HTERT RPE-1 (cell line): Measurements from ENCODE around the gene SELENOM.
"Not testable (repeated sequence)": the region's sequence is repeated elsewhere in the genome, so short reads cannot be mapped to it uniquely, and the experiment has no call there.

ENCODE experiments used
- in situ Hi-C: fragments of 300-500 bp; cut with MboI; formaldehyde crosslinking; loops from 4 replicates; pipeline ENCODE4 v1.14.3; 2020; ENCODE audit warnings: low sequenced_read_pairs

The SELENOM gene

DNA sequence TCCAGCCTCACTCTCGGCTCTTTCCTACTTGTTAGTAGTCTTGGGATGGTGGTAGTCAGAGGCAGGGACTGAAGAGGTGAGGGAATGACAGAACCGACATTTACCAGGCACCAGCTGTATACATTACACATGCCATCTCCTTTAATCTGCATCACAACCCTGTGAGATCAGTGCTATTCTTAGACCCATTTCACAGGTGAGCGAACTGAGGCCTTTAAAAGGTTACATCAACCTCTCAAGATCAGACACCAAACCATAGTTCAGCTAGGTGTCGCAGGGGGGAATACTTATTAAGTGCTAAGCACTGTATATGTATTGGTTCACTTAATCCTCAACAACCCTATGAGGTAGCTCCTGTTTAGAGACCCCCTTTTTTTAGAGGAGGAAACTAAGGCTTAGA lies 27.3 kb upstream of the SELENOM start:
- in situ Hi-C loops, result no loop called here

DNA sequence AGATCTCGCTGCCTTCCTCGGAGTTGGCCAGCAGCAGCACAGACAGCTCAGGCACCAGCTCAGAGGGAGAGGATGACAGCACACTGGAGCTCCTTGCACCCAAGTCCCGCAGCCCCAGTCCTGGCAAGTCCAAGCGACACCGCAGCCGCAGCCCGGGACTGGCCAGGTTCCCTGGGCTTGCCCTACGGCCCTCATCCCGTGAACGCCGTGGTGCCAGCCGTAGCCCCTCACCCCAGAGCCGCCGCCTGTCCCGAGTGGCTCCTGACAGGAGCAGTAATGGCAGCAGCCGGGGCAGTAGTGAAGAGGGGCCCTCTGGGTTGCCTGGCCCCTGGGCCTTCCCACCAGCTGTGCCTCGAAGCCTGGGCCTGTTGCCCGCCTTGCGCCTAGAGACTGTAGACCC lies 26.5 kb upstream of the SELENOM start:
- in situ Hi-C loops, result no loop called here

DNA sequence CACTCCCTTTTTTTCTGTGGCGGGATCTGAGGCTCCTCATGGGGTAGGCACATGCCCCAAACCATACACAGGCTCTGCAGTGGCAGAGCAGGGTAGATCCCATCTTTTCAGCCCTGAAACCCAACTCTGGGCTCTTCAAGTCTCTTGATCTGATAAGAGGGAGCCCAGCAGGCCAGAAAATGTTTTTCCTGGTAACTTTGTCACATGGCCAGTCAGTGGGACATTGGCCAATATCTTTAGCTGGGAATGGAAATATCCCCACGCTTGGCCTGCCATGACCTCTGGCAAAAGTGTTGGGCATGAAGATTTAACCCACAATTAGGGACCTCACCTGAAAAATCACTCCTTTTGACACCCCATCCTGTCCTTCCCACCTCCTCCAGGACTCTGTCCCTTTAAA lies 23.5 kb upstream of the SELENOM start:
- in situ Hi-C loops, result no loop called here

DNA sequence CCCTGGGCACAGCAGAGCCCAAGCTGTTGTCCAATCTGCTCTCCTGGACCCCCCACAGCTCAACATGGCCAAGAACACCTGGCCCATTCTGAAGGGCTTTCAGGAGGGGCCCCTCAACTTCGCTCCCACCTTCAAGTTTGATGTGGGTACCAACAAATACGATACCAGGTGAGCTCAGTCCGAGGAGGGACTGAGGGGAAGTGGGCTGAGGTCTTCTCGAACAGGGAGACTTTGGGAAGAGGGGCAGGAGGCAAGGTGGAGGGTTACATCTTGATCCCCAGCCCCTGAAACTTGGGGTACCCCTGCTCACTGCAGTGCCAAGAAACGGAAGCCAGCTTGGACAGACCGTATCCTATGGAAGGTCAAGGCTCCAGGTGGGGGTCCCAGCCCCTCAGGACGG lies 20.8 kb upstream of the SELENOM start:
- in situ Hi-C loops, result no loop called here

DNA sequence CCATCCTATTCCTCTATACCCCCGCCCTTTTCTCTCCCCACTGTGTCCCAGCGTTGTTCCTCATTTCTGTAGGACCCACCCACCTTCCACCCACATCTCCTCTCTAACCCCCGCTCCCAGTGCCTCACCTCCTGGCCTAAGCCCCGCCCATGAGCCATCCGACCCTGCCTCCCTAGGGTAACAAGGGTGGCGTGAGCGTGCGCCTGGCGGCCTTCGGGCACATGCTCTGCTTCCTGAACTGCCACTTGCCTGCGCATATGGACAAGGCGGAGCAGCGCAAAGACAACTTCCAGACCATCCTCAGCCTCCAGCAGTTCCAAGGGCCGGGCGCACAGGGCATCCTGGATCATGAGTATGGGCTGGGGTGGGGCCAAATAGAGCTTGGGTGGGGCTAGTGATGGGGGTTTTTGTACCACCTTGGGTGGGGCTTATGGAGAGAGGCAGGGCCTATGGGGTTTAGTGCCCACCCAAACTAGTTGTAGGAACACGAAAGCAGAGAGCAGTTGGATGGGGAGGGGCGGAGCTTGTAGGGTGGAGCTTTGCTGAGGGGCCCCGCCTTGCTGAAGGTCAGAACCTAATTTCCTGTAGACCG lies 19.9 kb upstream of the SELENOM start:
- in situ Hi-C loops, result no loop called here

DNA sequence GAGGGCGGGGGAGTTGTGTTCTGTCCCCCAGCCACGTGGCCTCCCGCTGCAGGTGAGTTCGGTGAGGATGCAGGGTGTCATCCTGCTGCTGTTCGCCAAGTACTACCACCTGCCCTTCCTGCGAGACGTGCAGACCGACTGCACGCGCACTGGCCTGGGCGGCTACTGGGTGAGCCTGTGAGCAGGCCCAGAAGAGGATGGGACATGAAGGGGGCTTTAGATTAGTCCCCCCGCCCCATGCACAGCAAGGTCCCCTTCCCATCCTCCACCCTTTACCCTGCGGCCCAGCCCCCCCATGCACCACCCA lies 19.5 kb upstream of the SELENOM start:
- in situ Hi-C loops, result no loop called here

DNA sequence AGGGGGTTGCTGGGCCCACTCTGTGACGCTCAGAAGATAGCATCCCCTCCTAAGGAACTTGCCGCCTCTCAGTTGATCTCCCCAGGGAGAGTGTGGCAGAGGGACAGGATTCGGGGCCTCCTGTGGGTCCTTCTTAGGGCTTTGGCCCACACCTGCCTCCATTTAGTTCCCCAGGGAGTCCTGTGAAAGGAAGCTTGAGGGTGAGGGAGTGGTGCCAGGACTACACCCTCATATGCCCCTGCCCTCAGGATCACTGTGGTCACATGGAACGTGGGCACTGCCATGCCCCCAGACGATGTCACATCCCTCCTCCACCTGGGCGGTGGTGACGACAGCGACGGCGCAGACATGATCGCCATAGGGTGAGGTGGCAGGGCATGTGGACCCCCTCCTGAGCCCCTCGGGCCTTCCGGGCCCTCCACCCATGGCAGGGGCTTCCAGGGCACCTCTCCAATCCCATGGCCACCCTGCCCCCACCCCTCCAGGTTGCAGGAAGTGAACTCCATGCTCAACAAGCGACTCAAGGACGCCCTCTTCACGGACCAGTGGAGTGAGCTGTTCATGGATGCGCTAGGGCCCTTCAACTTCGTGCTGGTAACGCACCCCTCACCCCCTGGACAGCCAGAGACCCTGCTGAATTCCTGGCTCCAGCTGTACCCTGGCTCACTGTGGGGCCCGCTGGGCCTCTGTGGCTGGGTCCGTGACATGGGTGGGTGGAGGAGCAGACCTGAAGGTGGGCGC lies 18.9 kb upstream of the SELENOM start:
- in situ Hi-C loops, result no loop called here

DNA sequence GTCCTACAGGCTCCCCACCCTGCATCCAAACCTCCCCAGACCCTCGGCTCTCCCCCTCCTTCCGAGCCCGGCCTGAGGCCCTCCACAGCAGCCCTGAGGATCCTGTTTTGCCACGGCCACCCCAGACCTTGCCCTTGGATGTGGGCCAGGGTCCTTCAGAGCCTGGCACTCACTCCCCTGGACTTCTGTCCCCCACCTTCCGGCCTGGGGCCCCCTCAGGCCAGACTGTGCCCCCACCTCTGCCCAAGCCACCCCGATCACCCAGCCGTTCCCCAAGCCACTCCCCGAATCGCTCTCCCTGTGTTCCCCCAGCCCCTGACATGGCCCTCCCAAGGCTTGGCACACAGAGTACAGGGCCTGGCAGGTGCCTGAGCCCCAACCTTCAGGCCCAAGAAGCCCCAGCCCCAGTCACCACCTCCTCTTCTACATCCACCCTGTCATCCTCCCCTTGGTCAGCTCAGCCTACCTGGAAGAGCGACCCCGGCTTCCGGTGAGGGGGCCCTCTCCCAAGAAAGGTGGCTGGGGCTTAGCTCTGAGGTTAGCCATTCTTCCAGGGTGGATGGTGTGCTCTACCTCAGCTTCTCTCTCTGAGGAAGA lies 18.3 kb upstream of the SELENOM start:
- in situ Hi-C loops, result no loop called here

DNA sequence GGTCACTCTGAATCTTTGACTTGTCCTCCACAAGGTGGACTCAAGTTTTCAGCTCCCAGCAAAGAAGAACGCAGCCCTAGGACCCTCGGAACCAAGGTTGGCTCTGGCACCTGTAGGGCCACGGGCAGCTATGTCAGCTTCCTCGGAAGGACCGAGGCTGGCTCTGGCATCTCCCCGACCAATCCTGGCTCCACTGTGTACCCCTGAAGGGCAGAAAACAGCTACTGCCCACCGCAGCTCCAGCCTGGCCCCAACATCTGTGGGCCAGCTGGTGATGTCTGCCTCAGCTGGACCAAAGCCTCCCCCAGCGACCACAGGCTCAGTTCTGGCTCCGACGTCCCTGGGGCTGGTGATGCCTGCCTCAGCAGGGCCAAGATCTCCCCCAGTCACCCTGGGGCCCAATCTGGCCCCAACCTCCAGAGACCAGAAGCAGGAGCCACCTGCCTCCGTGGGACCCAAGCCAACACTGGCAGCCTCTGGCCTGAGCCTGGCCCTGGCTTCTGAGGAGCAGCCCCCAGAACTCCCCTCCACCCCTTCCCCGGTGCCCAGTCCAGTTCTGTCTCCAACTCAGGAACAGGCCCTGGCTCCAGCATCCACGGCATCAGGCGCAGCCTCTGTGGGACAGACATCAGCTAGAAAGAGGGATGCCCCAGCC lies 17.6 kb upstream of the SELENOM start:
- in situ Hi-C loops, result no loop called here

DNA sequence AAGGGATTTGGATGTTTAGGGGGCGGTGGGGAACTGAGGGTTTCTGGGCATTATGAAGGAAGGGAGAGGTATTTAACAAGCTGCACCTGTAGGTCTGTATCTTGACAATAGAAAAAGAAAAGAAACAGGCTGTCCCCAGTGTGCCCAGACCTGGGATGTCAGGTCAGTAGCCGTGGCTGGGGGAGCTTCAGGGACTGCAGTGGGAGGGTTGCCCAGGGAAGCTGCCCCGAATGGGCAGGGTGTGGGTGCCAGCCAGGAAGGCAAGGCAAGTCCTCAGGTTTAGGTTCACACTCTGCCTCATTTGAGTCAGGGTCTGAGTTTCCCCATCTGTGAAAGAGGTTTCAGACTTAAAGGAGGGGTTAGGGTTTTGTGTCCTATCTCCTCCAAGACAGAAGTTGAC lies 16.9 kb upstream of the SELENOM start:
- in situ Hi-C loops, result no loop called here

DNA sequence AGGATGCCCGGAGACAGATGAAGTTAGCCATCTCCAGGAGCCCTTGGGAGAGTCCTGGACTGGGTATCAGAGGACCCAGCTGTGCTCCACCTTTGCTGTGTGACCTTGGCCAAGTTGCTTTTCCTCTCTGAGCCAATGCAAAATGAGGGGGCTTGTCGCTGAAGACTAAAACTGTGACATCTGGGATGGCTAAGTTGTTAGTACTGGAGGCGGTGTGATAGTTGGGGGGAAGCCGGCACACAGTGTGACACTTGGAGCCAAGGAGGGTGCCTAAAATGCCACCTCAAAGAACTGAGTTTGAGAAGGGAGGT lies 15.9 kb upstream of the SELENOM start:
- in situ Hi-C loops, result no loop called here

DNA sequence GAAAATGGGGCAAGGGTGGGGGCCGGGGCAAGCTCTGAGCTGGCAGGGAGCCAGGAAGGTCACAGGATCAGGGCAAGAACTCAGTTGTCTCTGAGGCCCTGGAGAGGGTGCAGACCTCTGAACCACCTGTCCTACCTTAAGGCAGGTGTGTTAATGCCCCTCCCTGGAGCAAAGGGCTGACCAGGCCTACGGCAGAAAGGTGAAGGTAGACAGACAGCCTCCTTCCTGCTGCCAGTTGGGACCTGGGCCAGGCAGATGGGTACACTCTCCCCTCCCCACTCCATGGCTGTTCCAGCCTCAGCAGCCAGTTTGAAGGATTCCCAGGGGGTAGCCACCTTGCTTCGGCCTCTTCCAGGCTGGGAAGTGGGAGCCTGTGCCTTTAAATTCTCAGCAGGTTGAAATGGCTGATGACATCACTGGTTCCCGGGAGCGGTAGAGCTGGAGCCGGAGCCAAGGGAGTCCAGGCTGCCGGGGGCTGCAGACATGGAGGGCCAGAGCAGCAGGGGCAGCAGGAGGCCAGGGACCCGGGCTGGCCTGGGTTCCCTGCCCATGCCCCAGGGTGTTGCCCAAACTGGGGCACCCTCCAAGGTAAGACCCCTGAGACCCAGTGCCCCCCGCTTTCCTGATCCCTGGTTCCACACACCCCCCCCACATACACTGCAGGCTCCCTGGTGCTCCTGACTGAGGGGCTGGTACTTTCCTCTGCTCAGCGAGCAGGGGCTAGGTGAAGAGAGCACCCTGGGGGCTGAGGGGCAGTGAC lies 15.3 kb upstream of the SELENOM start, which contains the start of gene INPP5J:
INPP5J (plus strand) TSS at position 435 of the 760 bp plus-strand sequence; CDS start at position 484, 49 bp downstream.
- in situ Hi-C loops, result no loop called here

DNA sequence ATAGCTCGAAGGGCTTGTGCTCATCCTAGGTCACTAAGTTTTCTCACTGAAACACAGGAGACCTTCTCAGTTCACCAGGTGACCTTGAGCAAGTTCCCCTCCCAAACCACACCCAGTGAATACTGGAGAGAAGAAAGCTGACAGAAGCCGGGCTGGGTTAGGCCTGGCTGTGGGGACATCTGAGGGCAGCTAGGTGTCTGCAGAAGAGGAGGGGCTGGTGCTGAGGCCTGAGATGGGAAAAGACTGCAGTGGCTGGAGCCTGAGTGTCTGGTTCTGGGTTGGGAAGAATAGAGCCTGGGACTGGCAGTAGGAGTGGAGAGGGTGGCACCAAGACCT lies 14.8 kb upstream of the SELENOM start:
- in situ Hi-C loops, result no loop called here

DNA sequence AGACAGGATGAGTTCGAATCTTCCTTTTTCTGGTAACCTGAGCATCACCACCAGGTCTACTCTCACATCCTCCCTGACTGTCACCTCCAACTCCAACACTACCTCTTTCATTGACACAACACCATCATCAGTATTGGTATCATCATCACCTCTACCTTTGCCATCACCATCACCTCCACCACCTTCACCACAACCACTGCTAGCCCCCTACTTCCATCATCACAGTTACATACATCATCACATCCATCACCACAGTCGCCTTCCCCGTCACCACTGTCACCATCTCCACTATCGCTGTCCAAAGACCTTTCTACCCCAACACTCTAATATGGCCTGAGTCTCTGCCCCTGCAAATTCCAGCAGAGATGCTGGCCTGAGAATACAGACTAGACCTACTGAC lies 14.0 kb upstream of the SELENOM start:
- in situ Hi-C loops, result no loop called here

DNA sequence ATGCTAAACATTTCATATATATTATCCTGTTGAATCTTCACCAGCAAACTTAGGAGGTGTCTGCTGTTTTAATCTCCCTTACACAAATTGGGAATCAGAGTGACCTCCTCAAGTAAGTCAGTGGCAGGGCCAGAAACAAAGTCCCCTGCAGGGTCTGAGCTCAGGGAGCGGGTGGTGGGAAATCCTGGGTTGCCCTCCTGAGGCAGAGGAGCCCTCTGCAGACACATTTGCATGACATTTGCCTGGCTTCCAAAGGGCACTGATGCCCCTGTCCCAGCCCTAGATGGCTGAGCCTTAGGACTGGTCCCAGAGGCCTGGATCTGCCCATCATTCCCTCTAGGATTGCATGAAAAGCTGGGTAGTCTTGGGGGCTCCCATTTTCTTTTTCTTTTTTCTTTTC lies 13.3 kb upstream of the SELENOM start:
- in situ Hi-C loops, result no loop called here

DNA sequence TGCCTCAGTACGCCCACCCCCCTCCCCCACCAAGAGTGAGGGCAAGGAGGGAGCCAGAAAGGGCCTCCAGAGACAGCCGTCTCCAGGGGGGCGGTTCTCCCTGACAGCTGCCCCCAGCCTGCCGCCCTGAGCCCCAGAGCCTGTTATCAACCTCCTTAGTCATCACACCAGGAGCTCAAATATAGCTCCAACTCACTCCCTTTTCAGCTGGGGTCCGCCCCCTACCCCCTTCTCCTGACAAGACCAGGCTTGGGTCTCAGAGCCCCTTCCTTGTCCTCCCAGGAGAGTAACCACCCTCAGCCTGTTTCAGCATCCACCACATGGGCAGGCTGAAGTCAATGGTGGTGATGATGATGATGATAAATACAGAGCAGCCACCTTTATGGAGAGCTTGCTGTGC lies 12.9 kb upstream of the SELENOM start:
- in situ Hi-C loops, result no loop called here

DNA sequence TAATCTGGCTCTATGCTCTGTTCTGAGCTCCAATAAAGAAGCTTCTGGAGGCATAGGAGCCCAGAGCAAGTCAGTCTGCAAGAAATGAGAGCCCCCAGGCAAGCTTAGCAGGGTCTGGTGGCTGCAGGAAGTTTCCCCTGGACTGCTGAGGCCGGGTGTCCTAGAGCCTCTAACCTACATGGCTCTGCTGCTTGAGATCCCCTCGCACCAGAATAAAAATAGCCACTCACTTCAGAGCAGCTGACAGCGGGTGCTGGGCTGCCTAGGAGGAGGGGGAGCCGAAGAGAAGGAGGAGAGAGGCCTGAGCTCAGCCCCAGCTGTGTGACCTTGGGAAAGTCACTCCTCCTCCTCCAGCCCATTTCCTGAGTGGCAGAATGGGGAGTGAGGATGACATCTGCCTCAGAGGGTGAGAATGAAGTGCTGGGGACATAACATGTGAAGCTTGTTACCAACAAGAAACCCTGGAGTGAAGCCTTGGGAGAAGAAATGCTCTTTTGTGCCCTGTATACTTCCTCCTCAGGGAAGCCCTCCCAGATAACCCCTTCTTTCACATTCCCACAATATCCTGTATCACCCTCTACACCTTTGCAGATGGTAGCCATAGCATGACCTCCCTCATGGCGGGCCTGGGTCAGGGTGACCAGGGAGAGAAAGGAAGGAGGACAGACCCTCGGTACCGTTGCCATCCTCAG lies 11.8 kb upstream of the SELENOM start:
- in situ Hi-C loops, result no loop called here

DNA sequence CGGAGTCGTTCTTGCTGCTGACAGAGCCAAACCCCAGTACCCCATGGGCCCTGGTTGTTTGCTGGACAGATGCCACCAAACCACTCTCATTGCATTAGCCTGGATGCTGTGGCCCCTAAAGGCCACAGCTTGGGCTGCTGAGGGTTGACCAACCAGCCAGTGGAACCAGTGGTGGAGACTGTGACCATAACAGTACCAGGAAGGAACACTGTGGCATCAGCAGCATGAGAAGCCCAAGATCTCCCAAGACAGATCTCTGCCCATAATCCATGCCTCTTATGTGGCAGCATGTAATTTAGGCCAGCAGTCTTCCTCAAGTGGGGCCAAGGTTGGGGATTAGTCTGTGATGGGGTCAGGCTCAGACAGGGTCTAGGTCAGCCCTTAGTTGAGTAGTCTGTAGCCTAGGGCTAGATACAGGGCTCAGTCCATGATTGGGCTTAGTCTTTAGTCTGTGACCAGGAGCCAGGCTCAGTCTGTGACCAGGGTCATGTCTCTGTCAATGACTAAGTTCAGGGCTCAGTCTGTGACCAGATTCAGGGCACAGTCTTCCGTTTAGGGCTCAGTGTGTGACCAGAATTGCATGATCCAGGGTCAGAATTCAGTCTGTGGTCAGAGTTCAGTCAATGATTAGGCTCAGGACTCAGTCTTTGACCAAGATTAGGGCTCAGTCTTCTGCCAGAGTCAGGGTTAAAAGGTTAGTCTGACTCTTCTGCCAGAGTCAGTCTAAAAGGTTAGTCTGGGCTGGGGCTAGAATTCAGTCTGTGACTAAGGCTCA lies 10.9 kb upstream of the SELENOM start:
- in situ Hi-C loops, result no loop called here

DNA sequence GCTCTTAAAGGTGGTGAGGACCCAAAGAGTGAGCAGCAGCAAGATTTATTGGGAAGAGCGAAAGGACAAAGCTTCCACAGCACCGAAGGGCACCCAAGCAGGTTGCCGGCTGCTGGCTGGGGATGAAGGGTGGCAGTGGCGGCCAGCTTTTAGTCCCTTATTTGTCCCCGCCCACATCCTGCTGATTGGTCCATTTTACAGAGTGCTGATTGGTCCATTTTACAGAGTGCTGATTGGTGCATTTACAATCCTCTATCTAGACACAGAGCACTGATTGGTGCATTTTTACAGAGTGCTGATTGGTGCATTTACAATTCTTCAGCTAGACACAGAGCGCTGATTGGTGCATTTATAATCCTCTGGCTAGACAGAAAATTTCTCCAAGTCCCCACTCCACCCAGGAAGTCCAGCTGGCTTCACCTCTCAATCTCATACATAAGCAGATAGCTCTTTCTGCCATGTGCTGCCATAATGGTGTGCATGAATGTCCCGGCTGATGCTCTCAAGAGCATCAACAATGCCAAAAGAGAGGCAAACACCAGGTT lies 5.3 kb upstream of the SELENOM start:
- in situ Hi-C loops, result not testable (repeated sequence)

DNA sequence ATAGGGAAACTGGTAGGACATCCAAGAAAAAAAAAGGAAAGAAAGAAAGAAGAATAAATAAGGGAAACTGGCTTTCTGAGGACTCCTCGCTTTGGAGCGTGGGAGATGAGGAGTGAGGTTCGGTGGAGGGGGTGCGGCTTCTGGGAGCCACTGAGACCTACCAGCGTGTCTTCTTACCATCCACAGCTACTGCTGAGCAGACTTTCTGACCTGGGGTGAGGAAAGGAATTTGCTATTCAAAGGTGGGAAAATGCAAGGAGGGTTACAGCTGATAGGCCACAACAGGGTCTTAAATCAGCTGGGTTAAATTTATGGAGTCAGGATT lies 488 bp upstream of the SELENOM start:
- in situ Hi-C loops, result no loop called here
